ENCODE data around the gene CNTFR. TPM values are rescaled to one million over a fixed set of nuclear protein-coding genes. Genes with fewer than 3 reads are reported as not detected.

CNTFR gene
- total and polyA plus RNA-seq, 10 of the 15 experiments (the other 5 are each of a cell fraction or from before 2014, with no cell fraction given), result not detected

DNA sequence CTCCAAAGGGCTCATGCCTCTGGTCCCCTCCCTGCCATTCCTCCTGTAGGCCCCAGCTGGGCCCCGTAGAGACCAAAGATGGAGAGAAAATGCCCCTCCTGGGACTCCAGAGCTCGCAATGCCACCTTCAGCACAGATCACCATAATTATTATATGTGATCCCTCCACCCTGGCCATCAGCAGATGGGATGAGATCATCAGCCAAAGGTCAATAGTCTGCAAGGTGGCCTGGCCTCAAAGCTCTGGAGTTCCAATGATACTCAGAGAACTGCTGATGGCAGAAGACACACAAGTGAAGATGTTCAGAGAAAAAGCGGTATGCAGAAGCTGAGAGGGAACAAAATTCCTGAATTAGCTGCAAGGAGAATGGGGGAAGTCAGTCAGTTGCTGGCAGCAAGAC lies 17.4 kb upstream of the CNTFR start:
- 47% methylated on average over 3 of the region's 3 CpGs for WGBS (ENCODE audit: insufficient coverage, insufficient replicate concordance, low lambda C conversion rate, missing lambda C conversion rate)
- in situ Hi-C loops (cut with MboI), result no loop called here
- SMC1A ChIA-PET (ENCODE audit: uncharacterized antibody, unreplicated experiment), result interaction anchor here (1.0 kb wide), 1 partner anchor 15 kb away, joined by 3 read pairs; no protein-coding TSS in a partner anchor

GRCh38 chr9:34606190-34606589 lies 16.7 kb upstream of the CNTFR start:
- POLR2A ChIA-PET, result no interaction called here
- in situ Hi-C loops (cut with MboI), result no loop called here
- DNase-seq (ENCODE audit: low read depth, low spot score) (no peak), ATAC-seq (no peak), FAIRE-seq (no peak)
- Histone ChIP-seq H3K9me3 (replicated peaks; ENCODE audit: control insufficient read depth, insufficient read depth, low read length) (no peaks in the 10 kb centered on the region; the same call in 2 of the 3 replicates), H4K20me1 (ENCODE audit: control insufficient read depth, insufficient read depth) (no peaks in the 10 kb centered on the region), H2AFZ (ENCODE audit: control insufficient read depth, low read depth, low read length) (no peak overlapping the region), H3K79me2 (ENCODE audit: control insufficient read depth, insufficient read depth, low read length) (peaks cover under 1% of the 10 kb centered on the region), H3K36me3 (ENCODE audit: control insufficient read depth in 2 of 2, insufficient read depth in 2 of 2, low read length in 1 of 2) (0 out of 4 replicates have a peak, but pooled peaks cover 0 to 2% of the 10 kb centered on the region in 2 experiments), H3K27me3 (replicated peaks in 1 of 2; ENCODE audit: control insufficient read depth in 2 of 2, insufficient read depth in 2 of 2, low read length in 1 of 2) (peaks cover 0 to 1% of the 10 kb centered on the region in 2 experiments; a peak in 2 of 4 replicates), H3K27ac (ENCODE audit: control insufficient read depth, insufficient read depth) (no peak overlapping the region), H3K9ac (ENCODE audit: control insufficient read depth, insufficient read depth, low read length) (no peak overlapping the region), H3K4me3 (no peak overlapping the region), H3K4me2 (ENCODE audit: control insufficient read depth, insufficient read depth) (no peak overlapping the region), H3K4me1 (ENCODE audit: control insufficient read depth, insufficient read depth, low read length) (no peaks in the 10 kb centered on the region)
- BruUV-seq (replicated peaks), result no TSS peak
- intact Hi-C loops (cut with micrococcal nuclease; ENCODE audit: unreplicated experiment), result no loop called here
- RAD21 ChIA-PET (ENCODE audit: unreplicated experiment), result interaction anchor here (1.3 kb wide), 1 partner anchor 19 kb away, joined by 3 read pairs; no protein-coding TSS in a partner anchor
- SMC1A ChIA-PET (ENCODE audit: uncharacterized antibody, unreplicated experiment), result no interaction called here
- CTCF ChIA-PET, result interaction anchor here (1.4 to 5.0 kb wide), 6 partner anchors 11 to 202 kb away, joined by 3 to 39 read pairs (median 9); partner anchors contain the start of genes DCTN3 and GALT
- TF ChIP-seq ATF7 (IDR thresholded peaks at IDR 0.05; ENCODE audit: low read depth) (no peak), STAT1 (conservative IDR thresholded peaks at IDR 0.05) (no peak), ZNF217 (IDR thresholded peaks at IDR 0.05) (no peak), CBFB (IDR thresholded peaks at IDR 0.05; ENCODE audit: low read depth) (no peak), CHD1 (IDR thresholded peaks at IDR 0.05; ENCODE audit: low read depth, low read length) (no peak), ETV6 (conservative IDR thresholded peaks at IDR 0.05 in 1 of 2, IDR thresholded peaks at IDR 0.05 in 1 of 2; ENCODE audit: borderline replicate concordance in 1 of 2, low read depth in 1 of 2) (no peak), IKZF2 (IDR thresholded peaks at IDR 0.05) (no peak), CEBPB (IDR thresholded peaks at IDR 0.05; ENCODE audit: borderline replicate concordance in 1 of 2, low read depth in 2 of 2, low read length in 2 of 2) (no peak), HSF1 (IDR thresholded peaks at IDR 0.05; ENCODE audit: low read depth, low read length) (no peak)
- TF ChIP-seq, protein P1, sequence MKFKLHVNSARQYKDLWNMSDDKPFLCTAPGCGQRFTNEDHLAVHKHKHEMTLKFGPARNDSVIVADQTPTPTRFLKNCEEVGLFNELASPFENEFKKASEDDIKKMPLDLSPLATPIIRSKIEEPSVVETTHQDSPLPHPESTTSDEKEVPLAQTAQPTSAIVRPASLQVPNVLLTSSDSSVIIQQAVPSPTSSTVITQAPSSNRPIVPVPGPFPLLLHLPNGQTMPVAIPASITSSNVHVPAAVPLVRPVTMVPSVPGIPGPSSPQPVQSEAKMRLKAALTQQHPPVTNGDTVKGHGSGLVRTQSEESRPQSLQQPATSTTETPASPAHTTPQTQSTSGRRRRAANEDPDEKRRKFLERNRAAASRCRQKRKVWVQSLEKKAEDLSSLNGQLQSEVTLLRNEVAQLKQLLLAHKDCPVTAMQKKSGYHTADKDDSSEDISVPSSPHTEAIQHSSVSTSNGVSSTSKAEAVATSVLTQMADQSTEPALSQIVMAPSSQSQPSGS (IDR thresholded peaks at IDR 0.05; ENCODE audit: low read length), result no peak

More for the DNA sequence above, 17.4 kb upstream of the CNTFR start:
- BruUV-seq (replicated peaks), result no TSS peak
- ATAC-seq (no peak), FAIRE-seq (no peak), DNase-seq (ENCODE audit: low read depth, low spot score) (no peak)
- Histone ChIP-seq H3K27me3 (replicated peaks in 1 of 2; ENCODE audit: control insufficient read depth in 2 of 2, insufficient read depth in 2 of 2, low read length in 1 of 2) (peaks cover 0 to 1% of the 10 kb centered on the region in 2 experiments; a peak in 2 of 4 replicates), H3K36me3 (ENCODE audit: control insufficient read depth in 2 of 2, insufficient read depth in 2 of 2, low read length in 1 of 2) (0 out of 4 replicates have a peak, but pooled peaks cover 0 to 2% of the 10 kb centered on the region in 2 experiments), H2AFZ (ENCODE audit: control insufficient read depth, low read depth, low read length) (no peak overlapping the region), H3K4me1 (ENCODE audit: control insufficient read depth, insufficient read depth, low read length) (no peaks in the 10 kb centered on the region), H3K9ac (ENCODE audit: control insufficient read depth, insufficient read depth, low read length) (no peak overlapping the region), H3K79me2 (ENCODE audit: control insufficient read depth, insufficient read depth, low read length) (peaks cover 6% of the 10 kb centered on the region), H3K4me3 (no peak overlapping the region), H3K4me2 (ENCODE audit: control insufficient read depth, insufficient read depth) (no peak overlapping the region), H3K27ac (ENCODE audit: control insufficient read depth, insufficient read depth) (no peak overlapping the region), H4K20me1 (ENCODE audit: control insufficient read depth, insufficient read depth) (no peaks in the 10 kb centered on the region), H3K9me3 (replicated peaks; ENCODE audit: control insufficient read depth, insufficient read depth, low read length) (no peaks in the 10 kb centered on the region; the same call in 2 of the 3 replicates)
- ChIA-PET RAD21 (ENCODE audit: unreplicated experiment) (interaction anchor here (1.3 kb wide), 1 partner anchor 18 kb away, joined by 3 read pairs; no protein-coding TSS in a partner anchor), POLR2A (no interaction called here), CTCF (interaction anchor here (1.6 to 5.0 kb wide), 2 partner anchors 13 to 27 kb away, joined by 3 to 39 read pairs; partner anchors contain the start of gene DCTN3)
- TF ChIP-seq ZNF274 (IDR thresholded peaks at IDR 0.05; ENCODE audit: insufficient read depth, insufficient read length) (no peak), SMAD1 (IDR thresholded peaks at IDR 0.05; ENCODE audit: low read depth, partially characterized antibody) (no peak), MEF2B (IDR thresholded peaks at IDR 0.05; ENCODE audit: partially characterized antibody, poor library complexity, severe bottlenecking) (no peak), HDGF (IDR thresholded peaks at IDR 0.05) (no peak)
- TF ChIP-seq, protein P2, sequence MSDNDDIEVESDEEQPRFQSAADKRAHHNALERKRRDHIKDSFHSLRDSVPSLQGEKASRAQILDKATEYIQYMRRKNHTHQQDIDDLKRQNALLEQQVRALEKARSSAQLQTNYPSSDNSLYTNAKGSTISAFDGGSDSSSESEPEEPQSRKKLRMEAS (IDR thresholded peaks at IDR 0.05; ENCODE audit: low read depth, low read length), result no peak
- intact Hi-C loops (cut with micrococcal nuclease; ENCODE audit: unreplicated experiment), result no loop called here
